ENCODE results near the gene ERG28.

GRCh38 chr14:75625034-75625433 lies 35.6 kb downstream of the ERG28 start:
- TF ChIP-seq PRDM6 (tag by site-specific recombination; IDR thresholded peaks at IDR 0.05) (no peak), YY1 (tag by site-specific recombination; IDR thresholded peaks at IDR 0.05) (no peak), CTCF (tag by site-specific recombination; IDR thresholded peaks at IDR 0.05) (no peak), IKZF3 (tag by site-specific recombination; IDR thresholded peaks at IDR 0.05) (no peak)

All from HEK293 (cell line).